ENCODE measurements around the gene PFKFB2.
"Not testable (repeated sequence)": the region's sequence is repeated elsewhere in the genome, so short reads cannot be mapped to it uniquely, and the experiment has no call there.

PFKFB2 gene

DNA sequence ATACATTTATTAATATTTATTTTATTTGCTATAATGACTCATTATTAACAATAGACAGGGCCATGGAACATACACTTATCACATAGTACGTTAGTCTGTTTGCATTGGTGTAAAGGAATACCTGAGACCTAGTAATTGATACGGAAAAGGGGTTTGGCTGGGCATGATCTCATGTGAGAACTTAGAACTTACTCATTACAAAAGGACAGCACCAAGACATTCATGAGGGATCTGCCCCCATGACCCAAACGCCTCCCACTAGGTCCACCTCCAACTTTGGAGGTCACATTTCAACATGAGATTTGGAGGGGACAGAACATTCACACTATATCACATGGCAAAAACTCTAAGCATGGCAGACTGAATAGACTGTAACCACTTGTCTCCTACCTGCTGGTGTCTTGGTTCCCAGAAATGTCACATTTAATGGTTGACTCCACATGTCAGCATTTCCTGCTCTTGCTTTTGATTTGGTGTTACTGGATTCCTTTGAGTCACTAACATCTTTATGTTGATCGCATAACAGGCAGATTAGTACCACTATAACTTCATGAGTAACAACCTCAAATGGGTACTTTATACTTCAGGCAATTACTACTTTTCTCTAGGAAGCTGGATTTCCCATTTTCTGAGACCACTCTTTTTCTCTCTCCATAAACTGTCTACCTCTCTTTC lies 17.1 kb upstream of the PFKFB2 start:
- DNase-seq: no peak
- peaks cover 22 to 36% of the 10 kb centered on the region in 2 donors for H3K27me3 Mint-ChIP-seq
- ATAC-seq (replicated peaks): no peak
- H3K27ac Mint-ChIP-seq: no peak overlapping the region
- no peaks in the 10 kb centered on the region for H3K9me3 Mint-ChIP-seq
- H3K4me3 Mint-ChIP-seq: no peak overlapping the region
- H3K36me3 Mint-ChIP-seq (ENCODE audit: insufficient read depth): no peaks in the 10 kb centered on the region
- no peaks in the 10 kb centered on the region for H3K4me1 Mint-ChIP-seq (ENCODE audit: low read depth in 2 of 2)

DNA sequence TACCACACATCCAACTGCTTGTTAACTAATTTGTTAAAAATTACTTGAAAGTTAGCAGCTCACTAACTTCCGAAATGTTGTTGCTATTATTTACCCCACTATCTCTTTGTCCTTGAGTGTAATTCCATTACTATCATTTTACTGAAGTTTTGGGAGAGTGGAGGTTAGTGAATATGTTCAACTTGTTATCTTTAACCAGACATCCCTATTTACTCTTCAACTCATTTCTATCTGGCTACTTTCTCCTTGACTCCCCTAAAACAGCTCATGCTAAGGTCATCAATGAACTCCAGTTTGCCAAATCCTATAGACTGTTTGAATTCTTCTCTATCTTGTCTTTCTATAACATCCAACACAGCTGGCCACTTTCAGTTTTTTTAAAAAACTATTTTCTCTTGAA lies 16.2 kb upstream of the PFKFB2 start:
- no peak for DNase-seq
- Mint-ChIP-seq H3K4me1 (ENCODE audit: low read depth in 2 of 2) (no peaks in the 10 kb centered on the region), H3K4me3 (no peak overlapping the region)

DNA sequence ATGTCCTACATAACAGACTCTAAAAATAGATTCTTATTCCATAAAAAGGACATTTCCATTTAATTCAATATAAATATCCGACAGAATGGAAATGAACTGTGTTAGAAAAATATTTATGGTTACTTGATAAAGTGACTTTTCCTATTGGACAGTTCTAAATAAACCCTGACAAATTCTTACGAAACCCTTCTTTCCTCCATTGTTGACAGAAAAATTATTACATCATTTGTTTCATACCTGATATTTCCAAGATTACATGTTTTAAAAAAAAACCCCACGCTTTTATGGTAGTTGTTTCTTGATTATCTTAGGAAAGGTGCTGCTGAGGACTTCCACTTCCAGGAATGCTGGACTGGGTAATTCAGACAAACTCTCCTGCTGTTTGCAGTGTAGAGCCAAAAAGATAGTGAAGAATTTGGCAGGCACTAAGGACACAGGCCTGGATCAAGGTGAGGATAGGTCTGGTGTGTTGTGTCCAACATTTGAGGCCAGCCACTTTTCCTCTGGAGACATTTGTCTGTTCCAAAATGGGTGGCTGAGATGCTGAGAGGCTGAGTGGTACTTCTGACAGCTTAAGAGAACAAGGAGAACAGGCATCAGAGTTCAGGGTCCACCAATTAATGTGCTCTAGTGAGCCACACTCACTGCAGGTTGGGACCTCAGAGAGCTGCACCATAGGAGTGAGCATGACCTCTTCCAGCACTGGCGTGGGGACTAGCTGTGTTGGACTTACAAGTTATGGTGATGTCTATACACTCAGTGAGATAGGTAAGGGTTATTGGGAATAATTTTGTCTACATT lies 13.5 kb upstream of the PFKFB2 start:
- DNase-seq: no peak
- H3K27me3 Mint-ChIP-seq: peaks cover 0 to 12% of the 10 kb centered on the region in 2 donors
- H3K27ac Mint-ChIP-seq: no peak overlapping the region
- peaks cover 2 to 6% of the 10 kb centered on the region in 2 donors for H3K4me1 Mint-ChIP-seq (ENCODE audit: low read depth in 2 of 2)
- no peaks in the 10 kb centered on the region for H3K9me3 Mint-ChIP-seq
- ATAC-seq (replicated peaks): no peak
- no peak overlapping the region for H3K4me3 Mint-ChIP-seq
- peaks cover under 1% of the 10 kb centered on the region for H3K36me3 Mint-ChIP-seq (ENCODE audit: insufficient read depth)

More for the DNA sequence above, 16.2 kb upstream of the PFKFB2 start:
- ATAC-seq (replicated peaks): no peak
- no peaks in the 10 kb centered on the region for H3K36me3 Mint-ChIP-seq (ENCODE audit: insufficient read depth)
- H3K27ac Mint-ChIP-seq: no peak overlapping the region
- H3K9me3 Mint-ChIP-seq: no peaks in the 10 kb centered on the region
- H3K27me3 Mint-ChIP-seq: peaks cover 13 to 28% of the 10 kb centered on the region in 2 donors

DNA sequence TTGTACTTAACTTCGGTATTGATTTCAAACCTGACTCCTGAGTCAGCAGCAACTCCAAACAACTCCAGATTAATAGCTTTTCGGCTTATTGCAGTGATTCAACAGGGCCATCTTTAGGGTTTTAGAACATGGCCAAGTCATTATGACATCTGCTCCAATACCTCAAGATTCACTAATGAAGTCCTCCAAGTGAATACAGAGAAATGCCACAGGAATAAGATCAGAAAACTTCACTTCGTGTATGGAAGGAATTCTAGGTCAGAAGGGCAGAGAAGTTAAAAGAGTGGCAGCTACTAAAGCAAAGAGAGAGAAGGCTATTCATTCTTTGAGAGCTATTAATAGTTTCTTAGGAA lies 12.9 kb upstream of the PFKFB2 start:
- Mint-ChIP-seq H3K9me3 (no peaks in the 10 kb centered on the region), H3K27me3 (peaks cover 0 to 8% of the 10 kb centered on the region in 2 donors), H3K27ac (no peak overlapping the region), H3K4me3 (no peak overlapping the region), H3K36me3 (ENCODE audit: insufficient read depth) (peaks cover 6% of the 10 kb centered on the region), H3K4me1 (ENCODE audit: low read depth in 2 of 2) (peaks cover 6 to 10% of the 10 kb centered on the region in 2 donors)
- DNase-seq (no peak), ATAC-seq (replicated peaks) (no peak)

DNA sequence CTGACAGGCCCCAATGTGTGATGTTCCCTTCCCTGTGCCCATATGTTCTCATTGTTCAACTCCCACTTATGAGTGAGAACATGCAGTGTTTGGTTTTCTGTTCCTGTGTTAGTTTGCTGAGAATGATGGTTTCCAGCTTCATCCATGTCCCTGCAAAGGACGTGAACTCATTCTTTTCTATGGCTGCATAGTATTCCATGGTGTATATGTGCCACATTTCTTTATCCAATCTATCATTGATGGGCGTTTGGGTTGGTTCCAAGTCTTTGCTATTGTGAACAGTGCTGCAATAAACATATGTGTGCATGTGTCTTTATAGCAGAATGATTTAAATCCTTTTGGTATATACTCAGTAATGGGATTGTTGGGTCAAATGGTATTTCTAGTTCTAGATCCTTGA lies 11.7 kb upstream of the PFKFB2 start:
- not testable (repeated sequence) for H3K27me3 Mint-ChIP-seq; H3K9me3 Mint-ChIP-seq; DNase-seq; ATAC-seq (replicated peaks); H3K27ac Mint-ChIP-seq; H3K4me3 Mint-ChIP-seq
- H3K36me3 Mint-ChIP-seq (ENCODE audit: insufficient read depth): peaks cover 16% of the 10 kb centered on the region
- peaks cover 9 to 21% of the 10 kb centered on the region in 2 donors for H3K4me1 Mint-ChIP-seq (ENCODE audit: low read depth in 2 of 2)

DNA sequence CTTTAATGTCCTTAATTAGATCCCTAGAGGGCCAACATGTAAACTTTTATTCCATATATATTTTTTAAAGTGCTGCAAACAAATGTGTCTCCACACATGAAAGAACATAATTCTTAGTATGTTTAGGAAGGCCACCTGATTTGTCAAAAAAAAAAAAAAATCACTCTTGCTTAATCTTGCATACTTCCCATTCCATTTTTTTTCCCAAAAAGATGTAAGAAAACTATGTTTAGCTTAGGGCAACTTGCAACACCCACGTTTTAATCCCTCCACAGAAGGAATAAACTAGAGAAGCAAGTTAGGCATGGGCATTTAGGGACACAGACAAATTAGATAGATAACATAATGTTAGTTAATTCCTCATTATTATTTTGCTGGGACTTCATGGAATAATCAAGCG lies 7.6 kb upstream of the PFKFB2 start:
- Mint-ChIP-seq H3K4me1 (ENCODE audit: low read depth in 2 of 2) (peaks cover 19 to 41% of the 10 kb centered on the region in 2 donors), H3K27me3 (no peaks in the 10 kb centered on the region), H3K27ac (no peak overlapping the region), H3K36me3 (ENCODE audit: insufficient read depth) (peaks cover 38% of the 10 kb centered on the region), H3K4me3 (no peak overlapping the region), H3K9me3 (no peaks in the 10 kb centered on the region)
- ATAC-seq (replicated peaks) (no peak), DNase-seq (no peak)

DNA sequence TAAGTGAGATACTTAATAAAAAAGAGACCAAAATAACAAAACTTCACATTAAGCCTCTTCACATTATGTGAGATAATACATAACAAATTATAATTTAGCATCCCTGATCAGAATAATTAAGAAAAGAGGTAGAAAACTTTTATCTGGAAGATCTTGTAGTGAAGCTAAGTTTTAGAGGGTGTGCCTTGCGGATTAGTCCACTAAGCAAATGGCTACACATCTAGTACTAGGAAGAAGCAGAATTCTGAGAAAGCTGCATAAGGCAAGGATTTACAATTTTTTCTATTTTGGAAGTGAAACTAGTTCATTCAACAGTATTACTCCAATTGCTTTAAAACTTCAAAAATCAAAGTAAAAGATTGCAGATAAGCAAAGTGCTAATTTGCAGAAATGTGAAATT lies 5.6 kb upstream of the PFKFB2 start:
- Mint-ChIP-seq H3K4me3 (no peak overlapping the region), H3K27ac (no peak overlapping the region), H3K27me3 (no peaks in the 10 kb centered on the region), H3K4me1 (ENCODE audit: low read depth in 2 of 2) (peaks cover 29 to 51% of the 10 kb centered on the region in 2 donors), H3K36me3 (ENCODE audit: insufficient read depth) (peaks cover 42% of the 10 kb centered on the region), H3K9me3 (no peaks in the 10 kb centered on the region)
- no peak for DNase-seq
- ATAC-seq (replicated peaks): no peak

DNA sequence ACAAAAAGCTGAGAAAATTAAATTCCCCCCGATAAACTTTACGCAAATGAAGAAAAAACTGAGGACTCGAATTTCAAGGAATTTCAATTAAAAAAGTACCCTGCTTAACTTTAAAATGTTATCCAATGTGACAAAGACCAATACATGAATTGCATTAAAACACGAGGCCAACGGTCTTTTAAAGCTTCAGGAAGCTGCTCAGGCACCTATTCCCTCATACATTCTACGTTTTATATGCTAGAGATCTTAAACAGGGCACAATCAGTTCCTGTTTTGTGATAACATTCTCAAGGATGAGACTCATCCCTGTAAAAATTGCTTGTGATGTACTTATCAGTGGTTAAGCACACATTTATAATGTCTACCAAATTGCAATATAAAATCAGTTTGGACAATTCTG lies 5.0 kb upstream of the PFKFB2 start:
- Mint-ChIP-seq H3K4me1 (ENCODE audit: low read depth in 2 of 2) (peaks cover 31 to 54% of the 10 kb centered on the region in 2 donors), H3K36me3 (ENCODE audit: insufficient read depth) (peaks cover 46% of the 10 kb centered on the region)

DNA sequence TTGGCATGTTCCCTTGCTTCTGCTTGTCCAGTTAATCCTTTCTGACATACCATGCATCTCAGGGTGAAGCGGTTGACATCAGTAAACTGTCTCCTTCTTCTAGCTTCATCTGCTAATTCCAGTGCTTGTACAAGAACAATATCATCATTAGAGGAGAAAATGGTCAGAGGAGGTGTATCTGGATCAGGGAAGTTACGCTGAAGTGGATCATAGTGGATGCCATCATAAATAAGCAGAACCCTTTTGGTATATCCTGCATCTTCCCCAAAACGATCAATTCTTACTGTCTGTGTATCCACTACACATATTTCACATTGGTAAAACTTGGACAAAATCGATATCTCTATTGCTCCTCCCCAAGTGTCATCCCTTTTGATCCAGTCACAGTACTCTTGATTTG lies 4.0 kb upstream of the PFKFB2 start:
- no peaks in the 10 kb centered on the region for H3K27me3 Mint-ChIP-seq
- no peak overlapping the region for H3K27ac Mint-ChIP-seq
- no peaks in the 10 kb centered on the region for H3K9me3 Mint-ChIP-seq
- H3K4me3 Mint-ChIP-seq: no peak overlapping the region
- DNase-seq (no peak), ATAC-seq (replicated peaks) (no peak)
- peaks cover 47% of the 10 kb centered on the region for H3K36me3 Mint-ChIP-seq (ENCODE audit: insufficient read depth)
- H3K4me1 Mint-ChIP-seq (ENCODE audit: low read depth in 2 of 2): peaks cover 36 to 54% of the 10 kb centered on the region in 2 donors

More for the DNA sequence above, 5.0 kb upstream of the PFKFB2 start:
- no peaks in the 10 kb centered on the region for H3K27me3 Mint-ChIP-seq
- H3K27ac Mint-ChIP-seq: no peak overlapping the region
- no peaks in the 10 kb centered on the region for H3K9me3 Mint-ChIP-seq
- no peak overlapping the region for H3K4me3 Mint-ChIP-seq
- no peak for ATAC-seq (replicated peaks)
- DNase-seq: no peak

DNA sequence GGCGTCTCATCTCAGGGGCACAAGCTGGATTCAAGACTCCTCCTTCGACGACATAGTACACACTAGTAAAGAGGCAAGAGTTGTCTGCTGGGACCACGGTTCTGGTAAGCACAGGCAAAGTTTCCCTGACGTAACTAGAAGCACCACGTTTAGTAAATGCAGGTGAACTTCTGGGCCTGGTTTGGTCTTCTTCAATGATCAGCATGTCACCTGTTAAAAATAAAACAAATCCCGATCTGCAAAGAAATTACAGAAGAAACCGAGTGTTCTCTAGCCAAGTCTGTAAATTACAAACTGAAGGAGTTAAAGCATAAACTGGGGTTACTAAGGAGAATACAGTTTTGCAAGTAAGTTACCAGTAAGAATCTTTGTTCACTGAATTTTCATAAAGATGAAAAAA lies 3.6 kb upstream of the PFKFB2 start:
- H3K36me3 Mint-ChIP-seq (ENCODE audit: insufficient read depth): peaks cover 47% of the 10 kb centered on the region
- H3K9me3 Mint-ChIP-seq: no peaks in the 10 kb centered on the region
- H3K27ac Mint-ChIP-seq: peak overlapping the region in 1 of 2 donors; percentile 97
- H3K27me3 Mint-ChIP-seq: no peaks in the 10 kb centered on the region
- H3K4me1 Mint-ChIP-seq (ENCODE audit: low read depth in 2 of 2): peaks cover 36 to 54% of the 10 kb centered on the region in 2 donors
- no peak for DNase-seq
- ATAC-seq (replicated peaks): no peak
- H3K4me3 Mint-ChIP-seq: peak overlapping the region; percentile 97 to 98

DNA sequence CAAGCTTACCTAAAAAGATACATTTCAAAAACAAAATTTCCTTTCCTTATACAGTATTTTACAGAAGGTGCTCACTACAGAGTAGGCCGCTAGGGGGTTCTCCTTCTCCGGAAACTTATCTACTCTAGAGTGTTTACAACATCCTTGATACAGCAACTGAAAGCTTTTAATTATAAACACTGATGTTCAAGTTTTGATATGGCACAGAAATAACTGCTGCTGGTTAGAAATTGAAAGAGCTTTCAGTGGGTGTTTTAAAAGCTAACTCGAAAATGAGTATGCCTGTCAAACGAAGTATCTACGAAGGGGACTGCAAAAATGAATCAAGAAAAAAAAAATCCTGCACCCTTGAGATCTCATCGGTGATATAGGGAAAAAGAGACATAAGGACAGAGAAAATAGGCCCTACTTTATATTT lies 3.1 kb upstream of the PFKFB2 start:
- Mint-ChIP-seq H3K27ac (peak overlapping the region; percentile 95 to 97), H3K4me1 (ENCODE audit: low read depth in 2 of 2) (peaks cover 31 to 51% of the 10 kb centered on the region in 2 donors), H3K4me3 (peak overlapping the region; percentile 97 to 98), H3K9me3 (no peaks in the 10 kb centered on the region), H3K27me3 (no peaks in the 10 kb centered on the region), H3K36me3 (ENCODE audit: insufficient read depth) (peaks cover 43% of the 10 kb centered on the region)
- ATAC-seq (replicated peaks) (peak; percentile 44), DNase-seq (peak; percentile 40 to 49 (median 41))

DNA sequence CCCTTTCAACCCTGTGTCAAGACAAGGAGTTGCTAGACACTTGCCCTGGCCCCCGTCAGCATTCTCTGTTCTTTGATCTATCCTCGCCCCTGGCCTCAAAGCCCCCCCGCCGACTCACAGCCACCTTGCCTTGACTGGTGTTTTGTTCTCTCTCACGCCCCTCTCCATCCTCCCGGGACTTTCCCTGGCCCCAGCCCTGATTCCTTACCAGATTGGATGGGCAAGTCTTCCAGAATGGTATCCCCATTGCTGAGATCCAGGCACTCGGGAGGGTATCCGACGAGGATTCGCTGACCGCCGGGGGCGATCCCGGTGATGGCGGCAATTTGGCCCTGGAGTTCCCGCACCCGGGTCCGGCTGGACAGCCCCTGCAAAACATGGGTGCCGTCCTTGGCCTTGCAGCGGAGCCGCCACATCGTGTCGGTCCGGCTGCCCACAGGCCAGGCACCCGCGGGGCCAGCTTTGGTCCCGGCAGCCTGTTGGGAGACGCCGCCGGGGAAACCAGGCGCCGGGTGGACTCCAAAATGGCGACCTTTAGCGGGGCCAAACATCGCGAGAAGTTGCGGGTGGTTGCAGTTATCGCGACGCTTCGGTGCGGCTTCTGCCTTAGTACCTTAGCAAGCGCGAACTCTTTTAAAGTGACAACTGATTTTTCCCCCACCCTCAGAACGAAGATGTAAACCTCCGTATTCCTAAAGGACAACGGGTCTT lies 2.4 kb upstream of the PFKFB2 start:
- peak; percentile 87 to 89 (median 88) for DNase-seq
- Mint-ChIP-seq H3K4me3 (peak overlapping the region; percentile 97 to 98), H3K27me3 (no peaks in the 10 kb centered on the region), H3K27ac (peak overlapping the region; percentile 95 to 97), H3K36me3 (ENCODE audit: insufficient read depth) (peaks cover 39% of the 10 kb centered on the region), H3K9me3 (no peaks in the 10 kb centered on the region), H3K4me1 (ENCODE audit: low read depth in 2 of 2) (peaks cover 29 to 47% of the 10 kb centered on the region in 2 donors)
- ATAC-seq (replicated peaks): peak; percentile 48

DNA sequence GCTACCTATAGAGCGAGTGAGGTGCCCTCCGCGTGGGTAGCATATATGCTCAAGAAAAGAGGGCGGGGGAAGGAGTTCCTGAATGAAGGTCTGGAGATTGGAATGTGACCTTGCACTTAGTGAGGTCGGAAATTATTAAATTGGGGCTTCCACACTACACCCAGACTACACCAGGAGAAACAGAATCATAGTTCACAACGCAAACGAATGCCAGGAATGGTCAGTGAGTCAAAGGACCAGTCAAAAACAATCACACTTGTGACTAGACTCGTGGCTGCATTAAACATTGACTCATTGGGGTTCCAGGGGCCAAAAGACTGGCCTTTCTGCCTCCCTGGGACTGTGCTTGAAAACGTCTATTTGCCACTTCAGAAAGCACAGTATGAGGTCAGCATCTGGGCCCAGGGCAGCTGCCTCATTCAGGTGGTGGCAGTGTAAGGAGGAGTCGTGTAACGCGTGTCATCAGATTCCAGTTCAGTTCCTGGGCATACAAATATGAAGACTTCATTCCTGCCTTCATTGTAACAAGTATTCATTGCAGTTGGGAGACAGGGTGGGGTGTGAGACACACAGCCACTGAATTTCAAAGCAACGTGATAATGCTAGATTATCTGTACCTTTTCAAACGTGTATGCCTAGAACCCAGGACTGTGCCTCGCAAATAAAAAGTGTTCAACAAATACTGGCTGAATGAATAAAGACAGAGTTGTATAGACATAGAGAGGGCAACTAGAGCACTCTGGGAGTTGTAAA lies 1.7 kb upstream of the PFKFB2 start, which contains the start of gene YOD1:
YOD1 (minus strand) TSS at position 18 of the 753 bp plus-strand sequence. CDS start 178 bp downstream, outside the sequence.
- H3K4me1 Mint-ChIP-seq (ENCODE audit: low read depth in 2 of 2): peaks cover 28 to 40% of the 10 kb centered on the region in 2 donors

More for the DNA sequence above, 1.7 kb upstream of the PFKFB2 start, which contains the start of gene YOD1:
- DNase-seq (no peak), ATAC-seq (replicated peaks) (no peak)
- Mint-ChIP-seq H3K27ac (peak within 1 kb of the TSS; percentile 95 to 97), H3K36me3 (ENCODE audit: insufficient read depth) (peaks cover 31% of the 10 kb centered on the region), H3K27me3 (peaks cover 0 to 4% of the 10 kb centered on the region in 2 donors), H3K9me3 (no peaks in the 10 kb centered on the region), H3K4me3 (peak within 1 kb of the TSS; percentile 97 to 98)
